Activated CD8-positive, alpha-beta T cell treated with anti-CD3 and anti-CD28 coated beads, Interleukin-2, amount 10 ng/mL, durations not matched to agents 7 days and 5 days (primary cell): Measurements from ENCODE around the gene GIGYF2. TPM values are rescaled to one million over a fixed set of nuclear protein-coding genes. Genes with fewer than 3 reads are reported as not detected.
"Not testable (repeated sequence)": the region's sequence is repeated elsewhere in the genome, so short reads cannot be mapped to it uniquely, and the experiment has no call there.

Experiments used
- ATAC-seq: fragments of 150-1000 bp; cut with Tn5 transposase; one replicate; pipeline ENCODE4 v1.10.0; 2021; ENCODE audit warnings: moderate library complexity
- CTCF ChIA-PET: fragments of 350-600 bp; sonication (Branson Sonifier 250); formaldehyde crosslinking; loops from one replicate; lab custom pipeline; 2021; ENCODE audit warnings: antibody characterized with exemption; lab: Charles Lee
- POLR2A ChIA-PET: fragments of 350-600 bp; sonication (Branson Sonifier 250); formaldehyde crosslinking; loops from one replicate; lab custom pipeline; 2021; ENCODE audit warnings: antibody characterized with exemption; lab: Charles Lee
- DNase-seq: peaks from one replicate; pipeline ENCODE4 v3.0.0-alpha.2; 2020
- H3K27ac Mint-ChIP-seq: one replicate; pipeline ENCODE4 v1.8.0; 2021; ENCODE audit warnings: mild to moderate bottlenecking, mixed read lengths
- H3K27me3 Mint-ChIP-seq: one replicate; pipeline ENCODE4 v1.8.0; 2021; ENCODE audit warnings: low read depth, mixed read lengths
- H3K36me3 Mint-ChIP-seq: one replicate; pipeline ENCODE4 v1.8.0; 2021; ENCODE audit warnings: low read depth, mixed read lengths
- H3K4me1 Mint-ChIP-seq: one replicate; pipeline ENCODE4 v1.8.0; 2021; ENCODE audit warnings: low read depth, mixed read lengths
- H3K4me3 Mint-ChIP-seq: one replicate; pipeline ENCODE4 v1.8.0; 2021; ENCODE audit warnings: mild to moderate bottlenecking, mixed read lengths
- H3K9me3 Mint-ChIP-seq: one replicate; pipeline ENCODE4 v1.8.0; 2022; ENCODE audit warnings: mixed read lengths; ENCODE audit not compliant: insufficient read depth
- total RNA-seq, 2 experiments: library from RNA; stranded (reverse); gene quantifications; one replicate each; pipeline ENCODE4 v1.2.3, GENCODE V29; 2021

Gene GIGYF2
- total RNA-seq, 2 experiments from 2014 or later: 59.3 to 61.7 TPM

DNA sequence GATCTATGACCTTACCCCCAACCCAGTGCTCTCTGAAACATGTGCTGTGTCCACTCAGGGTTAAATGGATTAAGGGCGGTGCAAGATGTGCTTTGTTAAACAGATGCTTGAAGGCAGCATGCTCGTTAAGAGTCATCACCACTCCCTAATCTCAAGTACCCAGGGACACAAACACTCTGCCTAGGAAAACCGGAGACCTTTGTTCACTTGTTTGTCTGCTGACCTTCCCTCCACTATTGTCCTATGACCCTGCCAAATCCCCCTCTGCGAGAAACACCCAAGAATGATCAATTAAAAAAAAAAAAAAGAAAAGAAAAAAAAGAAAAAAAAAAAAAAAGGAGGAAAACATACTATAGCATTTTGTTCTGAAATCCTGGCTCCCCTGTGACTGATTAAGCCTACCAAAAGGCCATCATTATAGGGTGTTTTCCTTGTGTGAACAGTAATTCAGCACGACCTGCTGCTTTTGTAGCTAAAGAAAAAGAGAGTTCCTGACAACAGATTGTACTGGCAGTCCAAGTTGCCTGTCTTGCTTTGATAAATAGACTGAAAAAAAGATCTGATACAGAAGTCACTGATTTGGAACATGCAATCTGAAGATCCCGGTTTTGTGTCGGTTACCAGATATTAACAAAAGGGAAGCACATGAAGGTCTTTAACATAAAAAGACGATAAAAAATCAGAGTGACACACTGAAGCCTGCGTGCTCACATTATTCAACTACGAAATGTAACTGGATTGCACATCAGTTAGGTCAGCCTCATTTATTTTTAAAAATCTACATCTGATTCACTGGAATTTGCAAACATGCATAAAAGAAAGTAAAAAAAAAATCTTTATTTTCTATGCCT lies 210.0 kb downstream of the GIGYF2 start:
- DNase-seq, CTCF ChIA-PET, POLR2A ChIA-PET, H3K27ac Mint-ChIP-seq, H3K36me3 Mint-ChIP-seq, ATAC-seq, H3K4me3 Mint-ChIP-seq, H3K4me1 Mint-ChIP-seq, H3K9me3 Mint-ChIP-seq: not testable (repeated sequence)
- peaks cover 27% of the 10 kb centered on the region for H3K27me3 Mint-ChIP-seq

DNA sequence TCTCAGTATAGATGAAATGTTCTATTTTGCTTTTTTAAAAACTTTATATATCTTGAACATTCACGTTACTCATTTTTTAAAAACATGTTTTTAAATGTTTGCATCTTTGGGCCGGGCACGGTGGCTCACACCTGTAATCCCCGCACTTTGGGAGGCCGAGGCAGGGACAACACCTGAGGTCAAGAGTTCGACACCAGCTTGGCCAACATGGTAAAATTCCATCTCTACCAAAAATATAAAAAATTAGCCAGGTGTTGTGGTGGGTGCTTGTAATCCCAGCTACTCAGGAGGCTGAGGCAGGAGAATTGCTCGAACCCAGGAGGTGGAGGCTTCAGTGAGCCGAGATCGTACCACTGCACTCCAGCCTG lies 210.6 kb downstream of the GIGYF2 start:
- DNase-seq, H3K4me1 Mint-ChIP-seq, H3K36me3 Mint-ChIP-seq, CTCF ChIA-PET, ATAC-seq, H3K27ac Mint-ChIP-seq, POLR2A ChIA-PET, H3K4me3 Mint-ChIP-seq: not testable (repeated sequence)
- H3K9me3 Mint-ChIP-seq: peaks cover 13% of the 10 kb centered on the region
- peaks cover 31% of the 10 kb centered on the region for H3K27me3 Mint-ChIP-seq

DNA sequence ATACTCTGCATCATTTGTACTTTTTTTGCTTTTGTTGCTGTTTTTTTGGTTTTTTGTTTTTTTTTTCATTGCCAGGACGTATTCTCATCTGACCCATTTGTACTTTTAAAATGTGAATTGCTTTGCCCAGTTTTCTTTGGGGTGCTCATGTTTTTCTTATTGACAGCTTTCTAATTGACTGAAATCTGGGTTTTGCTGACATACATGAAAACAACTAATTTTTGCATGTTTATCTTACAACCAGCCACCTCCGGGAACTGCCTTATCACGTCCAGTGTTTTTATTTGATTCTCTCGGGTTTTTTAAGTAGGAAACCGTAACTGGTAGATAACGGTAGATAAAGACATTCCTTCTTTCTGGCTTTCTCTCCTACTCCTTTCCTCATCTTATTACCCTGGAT lies 211.6 kb downstream of the GIGYF2 start:
- Mint-ChIP-seq H3K4me3 (no peak overlapping the region), H3K27ac (no peak overlapping the region), H3K36me3 (no peaks in the 10 kb centered on the region), H3K27me3 (peaks cover 37% of the 10 kb centered on the region), H3K9me3 (peaks cover 16% of the 10 kb centered on the region), H3K4me1 (no peaks in the 10 kb centered on the region)
- DNase-seq (no peak), ATAC-seq (no peak)
- POLR2A ChIA-PET: no interaction called here
- CTCF ChIA-PET: no interaction called here

Other genes starting within 250 kb of the GIGYF2 start
- not detected for gene ALPI, start 241.2 kb upstream of the GIGYF2 start, total RNA-seq
- not detected for gene ECEL1, start 209.5 kb upstream of the GIGYF2 start, total RNA-seq
- gene PRSS56, start 176.9 kb upstream of the GIGYF2 start, total RNA-seq: not detected
- gene CHRND, start 171.2 kb upstream of the GIGYF2 start, total RNA-seq: not detected
- gene CHRNG, start 157.6 kb upstream of the GIGYF2 start, total RNA-seq: not detected
- gene TIGD1, start 146.8 kb upstream of the GIGYF2 start, total RNA-seq: 1 to 10 TPM; 7.5 to 7.7 TPM
- gene EIF4E2, start 146.6 kb upstream of the GIGYF2 start, total RNA-seq: 10 to 100 TPM; 68.5 to 76.7 TPM
- gene EFHD1, start 63.7 kb upstream of the GIGYF2 start, total RNA-seq: 1 to 10 TPM; 6.0 to 6.6 TPM
- not detected for gene KCNJ13, start 79.2 kb downstream of the GIGYF2 start, total RNA-seq
- gene SNORC, start 172.9 kb downstream of the GIGYF2 start, total RNA-seq: 1 to 10 TPM in 1 of 2 experiments, under 1 TPM in 1; 0.99 to 2.2 TPM